HG02588 (cell line): ENCODE measurements around the gene AJUBA.
A peak's percentile ranks its signal among the peaks of the same experiment; 100 is the strongest.
"Not testable (repeated sequence)": the region's sequence is repeated elsewhere in the genome, so short reads cannot be mapped to it uniquely, and the experiment has no call there.

Experiments
- ATAC-seq: cut with Tn5 transposase; IDR thresholded peaks from one replicate; pipeline ENCODE4 v1.9.1; 2021; ENCODE audit warnings: mild to moderate bottlenecking, moderate library complexity; ENCODE audit not compliant: unreplicated experiment

AJUBA gene

GRCh38 chr14:22952418-22952817 is 29.9 kb downstream of the AJUBA start:
- no peak for ATAC-seq

- ATAC-seq = not testable (repeated sequence)
These were observed 30.6 kb downstream of the AJUBA start for GRCh38 chr14:22951795-22952194.

- ATAC-seq = no peak
These were observed 36.7 kb downstream of the AJUBA start for GRCh38 chr14:22945642-22946041.

GRCh38 chr14:22939684-22940083 is 42.7 kb downstream of the AJUBA start:
- ATAC-seq = no peak

GRCh38 chr14:22935156-22935555 is 47.2 kb downstream of the AJUBA start:
- no peak for ATAC-seq

- no peak for ATAC-seq
These were observed 50.2 kb downstream of the AJUBA start for GRCh38 chr14:22932146-22932545.

GRCh38 chr14:22929961-22930364 is 52.4 kb downstream of the AJUBA start:
- ATAC-seq = no peak

- peak; percentile 92 for ATAC-seq
These were observed 53.0 kb downstream of the AJUBA start, which contains the start of gene PRMT5 for GRCh38 chr14:22929104-22929960. Gene PRMT5, minus strand, starts transcription at chr14:22929376. Its CDS starts 15 bp downstream, at chr14:22929361.

- ATAC-seq = no peak
These were observed 53.9 kb downstream of the AJUBA start for GRCh38 chr14:22928237-22929103.

GRCh38 chr14:22926316-22926715 is 56.0 kb downstream of the AJUBA start:
- ATAC-seq = no peak

GRCh38 chr14:22925513-22925912 is 56.8 kb downstream of the AJUBA start:
- no peak for ATAC-seq

GRCh38 chr14:22923746-22924145 is 58.6 kb downstream of the AJUBA start:
- ATAC-seq = no peak

- ATAC-seq = no peak
These were observed 60.1 kb downstream of the AJUBA start for GRCh38 chr14:22922294-22922693.
